HepG2 (cell line): ENCODE data around the gene RBM25. TPM values are rescaled to one million over a fixed set of nuclear protein-coding genes. Genes with fewer than 3 reads are reported as not detected.

ENCODE experiments used
- CHD2 ChIP-seq: IDR thresholded peaks from 2 replicates; pipeline ENCODE4 v1.6.1; 2011; ENCODE audit warnings: low read depth, low read length, improper control_type of control experiment
- IKZF5 ChIP-seq: IDR thresholded peaks from 2 replicates; pipeline ENCODE4 v1.6.1; 2018; ENCODE audit warnings: missing genetic modification reagents, mild to moderate bottlenecking, missing compliant biosample characterization
- KDM5A ChIP-seq: fragments of 200-600 bp; sonication (generic); IDR thresholded peaks from 2 replicates; pipeline ENCODE4 v1.7.0; 2018; ENCODE audit warnings: antibody characterized with exemption, mild to moderate bottlenecking, low read length, borderline replicate concordance
- KLF16 ChIP-seq, 2 experiments: sonication (generic) in 1 of 2; formaldehyde crosslinking in 1 of 2; IDR thresholded peaks; 2 replicates each; pipeline versions ENCODE4 v1.6.1 to v1.8.0; 2016 to 2023; ENCODE audit warnings: missing genetic modification reagents in 2 of 2, missing compliant biosample characterization in 1 of 2
- PAXIP1 ChIP-seq: sonication (generic); formaldehyde crosslinking; conservative IDR thresholded peaks from 2 replicates; pipeline ENCODE4 v1.4.0; 2020; ENCODE audit warnings: mild to moderate bottlenecking, missing genetic modification reagents, moderate library complexity
- SKI ChIP-seq: fragments of 450-650 bp; IDR thresholded peaks from one replicate; pipeline ENCODE4 v1.6.1; 2018; ENCODE audit warnings: mild to moderate bottlenecking; ENCODE audit not compliant: partially characterized antibody
- ZNF180 ChIP-seq: sonication (generic); formaldehyde crosslinking; IDR thresholded peaks from 2 replicates; pipeline ENCODE4 v1.4.0; 2020; ENCODE audit warnings: low read depth, missing genetic modification reagents, borderline replicate concordance
- ZNF530 ChIP-seq: sonication (generic); formaldehyde crosslinking; IDR thresholded peaks from 2 replicates; pipeline ENCODE4 v1.5.0; 2020; ENCODE audit warnings: low read depth, mild to moderate bottlenecking, missing genetic modification reagents
- ZNF672 ChIP-seq: sonication (generic); formaldehyde crosslinking; IDR thresholded peaks from 2 replicates; pipeline ENCODE4 v1.8.1; 2022; ENCODE audit warnings: missing genetic modification reagents
- polyA plus RNA-seq, 8 experiments: library from polyadenylated mRNA; depleted of rRNA in 3 of 8; stranded (reverse) in 7 of 8; unstranded in 1 of 8; fragments of >200 nt; fragmentation: Illumina TruSeq in 4 of 8; extraction: Trizol in 4 of 8; gene quantifications; 2 replicates each; pipeline versions ENCODE4 v1.2.1 to v1.2.3, GENCODE V29; 2011 to 2016; ENCODE audit warnings: low read depth in 4 of 8, missing spikeins in 1 of 8, mixed read lengths in 1 of 8; ENCODE audit not compliant: insufficient read depth in 1 of 8
- total RNA-seq, 5 experiments: library from RNA; depleted of rRNA; stranded (reverse); fragments of >200 nt; fragmentation: Illumina TruSeq; extraction: Trizol; gene quantifications; 2 replicates each; pipeline ENCODE4 v1.2.3, GENCODE V29; 2016; ENCODE audit warnings: low read depth in 1 of 5
- TF ChIP-seq, protein P1 (sequence below): sonication (generic); formaldehyde crosslinking; IDR thresholded peaks from 2 replicates; pipeline ENCODE4 v1.9.0; 2021; ENCODE audit warnings: missing genetic modification reagents, borderline replicate concordance
- TF ChIP-seq, protein P2 (sequence below): IDR thresholded peaks from 2 replicates; pipeline ENCODE4 v1.6.1; 2016; ENCODE audit warnings: control low read depth
- TF ChIP-seq, protein P3 (sequence below): sonication (generic); formaldehyde crosslinking; IDR thresholded peaks from 2 replicates; pipeline ENCODE4 v1.4.0; 2020; ENCODE audit warnings: missing genetic modification reagents, borderline replicate concordance

RBM25 gene
- total and polyA plus RNA-seq, 2 of the 13 experiments (the other 11 are each of a cell fraction or from before 2014, with no cell fraction given), result 34.1 to 65.9 TPM

DNA sequence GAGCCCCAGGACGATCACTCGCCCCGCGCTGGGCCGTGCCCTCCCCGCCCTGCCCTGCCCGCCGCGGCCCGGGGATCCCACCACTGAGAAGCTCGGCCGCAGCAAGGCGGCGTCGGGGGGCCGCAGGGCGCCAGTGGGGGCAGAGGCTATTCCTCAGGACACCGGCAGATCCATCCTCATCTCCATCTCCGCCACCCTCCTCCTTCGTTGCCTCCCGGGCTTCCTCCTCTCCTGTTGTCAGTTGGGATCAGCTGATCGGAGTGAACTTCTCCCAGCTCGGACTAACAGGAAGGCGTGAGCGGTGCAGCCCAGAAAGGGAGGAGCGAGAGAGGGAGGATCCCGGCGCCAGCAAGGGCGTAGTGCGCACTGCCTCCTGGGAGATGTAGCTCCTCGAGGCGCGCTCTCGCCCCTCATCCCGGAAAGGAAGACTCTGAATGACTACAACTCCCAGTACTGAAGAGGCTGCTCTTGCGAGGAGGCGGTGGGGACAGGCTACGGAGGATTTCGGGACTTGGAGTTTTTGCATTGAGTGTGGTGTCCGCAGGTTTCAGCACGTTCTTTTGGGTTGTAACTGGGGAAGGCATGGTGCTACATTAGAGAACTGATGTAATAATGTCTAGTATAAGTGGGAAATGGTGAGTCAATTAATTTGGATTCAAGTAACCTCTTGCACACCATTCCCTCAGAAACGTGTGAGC, 31.3 kb upstream of the RBM25 start, which contains the start of gene ZFYVE1 (continued):
- TF ChIP-seq KDM5A (no peak), IKZF5 (peak; percentile 38; the same call in 1 of the 2 replicates), KLF16 (CRISPR knock-in tag; IDR thresholded peaks at IDR 0.05) (peak in 1 of 2 experiments; percentile 85; a peak in 2 of 4 replicates), ZNF672 (CRISPR knock-in tag) (no peak), ZNF530 (CRISPR knock-in tag) (no peak), ZNF180 (CRISPR knock-in tag) (no peak), SKI (peak; percentile 41), CHD2 (no peak), PAXIP1 (0 out of 2 replicates have a peak, but pooled peaks have one; percentile 27)
- TF ChIP-seq, protein P1, sequence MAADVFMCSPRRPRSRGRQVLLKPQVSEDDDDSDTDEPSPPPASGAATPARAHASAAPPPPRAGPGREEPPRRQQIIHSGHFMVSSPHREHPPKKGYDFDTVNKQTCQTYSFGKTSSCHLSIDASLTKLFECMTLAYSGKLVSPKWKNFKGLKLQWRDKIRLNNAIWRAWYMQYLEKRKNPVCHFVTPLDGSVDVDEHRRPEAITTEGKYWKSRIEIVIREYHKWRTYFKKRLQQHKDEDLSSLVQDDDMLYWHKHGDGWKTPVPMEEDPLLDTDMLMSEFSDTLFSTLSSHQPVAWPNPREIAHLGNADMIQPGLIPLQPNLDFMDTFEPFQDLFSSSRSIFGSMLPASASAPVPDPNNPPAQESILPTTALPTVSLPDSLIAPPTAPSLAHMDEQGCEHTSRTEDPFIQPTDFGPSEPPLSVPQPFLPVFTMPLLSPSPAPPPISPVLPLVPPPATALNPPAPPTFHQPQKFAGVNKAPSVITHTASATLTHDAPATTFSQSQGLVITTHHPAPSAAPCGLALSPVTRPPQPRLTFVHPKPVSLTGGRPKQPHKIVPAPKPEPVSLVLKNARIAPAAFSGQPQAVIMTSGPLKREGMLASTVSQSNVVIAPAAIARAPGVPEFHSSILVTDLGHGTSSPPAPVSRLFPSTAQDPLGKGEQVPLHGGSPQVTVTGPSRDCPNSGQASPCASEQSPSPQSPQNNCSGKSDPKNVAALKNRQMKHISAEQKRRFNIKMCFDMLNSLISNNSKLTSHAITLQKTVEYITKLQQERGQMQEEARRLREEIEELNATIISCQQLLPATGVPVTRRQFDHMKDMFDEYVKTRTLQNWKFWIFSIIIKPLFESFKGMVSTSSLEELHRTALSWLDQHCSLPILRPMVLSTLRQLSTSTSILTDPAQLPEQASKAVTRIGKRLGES (CRISPR knock-in tag), result no peak
- TF ChIP-seq, protein P2, sequence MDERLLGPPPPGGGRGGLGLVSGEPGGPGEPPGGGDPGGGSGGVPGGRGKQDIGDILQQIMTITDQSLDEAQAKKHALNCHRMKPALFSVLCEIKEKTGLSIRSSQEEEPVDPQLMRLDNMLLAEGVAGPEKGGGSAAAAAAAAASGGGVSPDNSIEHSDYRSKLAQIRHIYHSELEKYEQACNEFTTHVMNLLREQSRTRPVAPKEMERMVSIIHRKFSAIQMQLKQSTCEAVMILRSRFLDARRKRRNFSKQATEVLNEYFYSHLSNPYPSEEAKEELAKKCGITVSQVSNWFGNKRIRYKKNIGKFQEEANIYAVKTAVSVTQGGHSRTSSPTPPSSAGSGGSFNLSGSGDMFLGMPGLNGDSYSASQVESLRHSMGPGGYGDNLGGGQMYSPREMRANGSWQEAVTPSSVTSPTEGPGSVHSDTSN, result no peak
- TF ChIP-seq, protein P3, sequence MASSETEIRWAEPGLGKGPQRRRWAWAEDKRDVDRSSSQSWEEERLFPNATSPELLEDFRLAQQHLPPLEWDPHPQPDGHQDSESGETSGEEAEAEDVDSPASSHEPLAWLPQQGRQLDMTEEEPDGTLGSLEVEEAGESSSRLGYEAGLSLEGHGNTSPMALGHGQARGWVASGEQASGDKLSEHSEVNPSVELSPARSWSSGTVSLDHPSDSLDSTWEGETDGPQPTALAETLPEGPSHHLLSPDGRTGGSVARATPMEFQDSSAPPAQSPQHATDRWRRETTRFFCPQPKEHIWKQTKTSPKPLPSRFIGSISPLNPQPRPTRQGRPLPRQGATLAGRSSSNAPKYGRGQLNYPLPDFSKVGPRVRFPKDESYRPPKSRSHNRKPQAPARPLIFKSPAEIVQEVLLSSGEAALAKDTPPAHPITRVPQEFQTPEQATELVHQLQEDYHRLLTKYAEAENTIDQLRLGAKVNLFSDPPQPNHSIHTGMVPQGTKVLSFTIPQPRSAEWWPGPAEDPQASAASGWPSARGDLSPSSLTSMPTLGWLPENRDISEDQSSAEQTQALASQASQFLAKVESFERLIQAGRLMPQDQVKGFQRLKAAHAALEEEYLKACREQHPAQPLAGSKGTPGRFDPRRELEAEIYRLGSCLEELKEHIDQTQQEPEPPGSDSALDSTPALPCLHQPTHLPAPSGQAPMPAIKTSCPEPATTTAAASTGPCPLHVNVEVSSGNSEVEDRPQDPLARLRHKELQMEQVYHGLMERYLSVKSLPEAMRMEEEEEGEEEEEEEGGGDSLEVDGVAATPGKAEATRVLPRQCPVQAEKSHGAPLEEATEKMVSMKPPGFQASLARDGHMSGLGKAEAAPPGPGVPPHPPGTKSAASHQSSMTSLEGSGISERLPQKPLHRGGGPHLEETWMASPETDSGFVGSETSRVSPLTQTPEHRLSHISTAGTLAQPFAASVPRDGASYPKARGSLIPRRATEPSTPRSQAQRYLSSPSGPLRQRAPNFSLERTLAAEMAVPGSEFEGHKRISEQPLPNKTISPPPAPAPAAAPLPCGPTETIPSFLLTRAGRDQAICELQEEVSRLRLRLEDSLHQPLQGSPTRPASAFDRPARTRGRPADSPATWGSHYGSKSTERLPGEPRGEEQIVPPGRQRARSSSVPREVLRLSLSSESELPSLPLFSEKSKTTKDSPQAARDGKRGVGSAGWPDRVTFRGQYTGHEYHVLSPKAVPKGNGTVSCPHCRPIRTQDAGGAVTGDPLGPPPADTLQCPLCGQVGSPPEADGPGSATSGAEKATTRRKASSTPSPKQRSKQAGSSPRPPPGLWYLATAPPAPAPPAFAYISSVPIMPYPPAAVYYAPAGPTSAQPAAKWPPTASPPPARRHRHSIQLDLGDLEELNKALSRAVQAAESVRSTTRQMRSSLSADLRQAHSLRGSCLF (CRISPR knock-in tag), result no peak
